ENCODE measurements around the gene CACNA1S.

Gene CACNA1S

GRCh38 chr1:201141418-201141817, 29.2 kb upstream of the CACNA1S start:
- DNase-seq (ENCODE audit: low read depth, low spot score) = no peak
- H3K4me3 ChIP-seq (ENCODE audit: low read length) = no peak overlapping the region

GRCh38 chr1:201140941-201141260, 28.7 kb upstream of the CACNA1S start:
- no peak for DNase-seq (ENCODE audit: low read depth, low spot score)
- no peak overlapping the region for H3K4me3 ChIP-seq (ENCODE audit: low read length)

- DNase-seq (ENCODE audit: low read depth, low spot score) = no peak
- H3K4me3 ChIP-seq (ENCODE audit: low read length) = no peak overlapping the region
These were observed 28.2 kb upstream of the CACNA1S start for GRCh38 chr1:201140235-201140940.

- H3K4me3 ChIP-seq (ENCODE audit: low read length) = no peak overlapping the region
- DNase-seq (ENCODE audit: low read depth, low spot score) = no peak
These were observed 27.5 kb upstream of the CACNA1S start for GRCh38 chr1:201139756-201140155.

GRCh38 chr1:201139306-201139705, 27.1 kb upstream of the CACNA1S start:
- no peak for DNase-seq (ENCODE audit: low read depth, low spot score)
- H3K4me3 ChIP-seq (ENCODE audit: low read length) = no peak overlapping the region

- no peak for DNase-seq (ENCODE audit: low read depth, low spot score)
These were observed 26.1 kb upstream of the CACNA1S start for GRCh38 chr1:201138311-201138840.

GRCh38 chr1:201137579-201138310, 25.5 kb upstream of the CACNA1S start:
- DNase-seq (ENCODE audit: low read depth, low spot score) = no peak
- H3K4me3 ChIP-seq (ENCODE audit: low read length) = no peak overlapping the region

More at GRCh38 chr1:201138311-201138840, 26.1 kb upstream of the CACNA1S start:
- H3K4me3 ChIP-seq (ENCODE audit: low read length) = no peak overlapping the region

- no peak overlapping the region for H3K4me3 ChIP-seq (ENCODE audit: low read length)
- no peak for DNase-seq (ENCODE audit: low read depth, low spot score)
These were observed 24.8 kb upstream of the CACNA1S start for GRCh38 chr1:201137024-201137392.

GRCh38 chr1:201136355-201137023, 24.3 kb upstream of the CACNA1S start:
- DNase-seq (ENCODE audit: low read depth, low spot score) = no peak
- H3K4me3 ChIP-seq (ENCODE audit: low read length) = no peak overlapping the region

- DNase-seq (ENCODE audit: low read depth, low spot score) = no peak
- no peak overlapping the region for H3K4me3 ChIP-seq (ENCODE audit: low read length)
These were observed 22.2 kb upstream of the CACNA1S start for GRCh38 chr1:201134405-201134804.

GRCh38 chr1:201131398-201131797, 19.2 kb upstream of the CACNA1S start:
- DNase-seq (ENCODE audit: low read depth, low spot score) = no peak
- no peak overlapping the region for H3K4me3 ChIP-seq (ENCODE audit: low read length)

- DNase-seq (ENCODE audit: low read depth, low spot score) = no peak
- no peak overlapping the region for H3K4me3 ChIP-seq (ENCODE audit: low read length)
These were observed 16.7 kb upstream of the CACNA1S start for GRCh38 chr1:201128962-201129361.

- no peak overlapping the region for H3K4me3 ChIP-seq (ENCODE audit: low read length)
- no peak for DNase-seq (ENCODE audit: low read depth, low spot score)
These were observed 16.2 kb upstream of the CACNA1S start for GRCh38 chr1:201128476-201128875.

- DNase-seq (ENCODE audit: low read depth, low spot score) = no peak
- no peak overlapping the region for H3K4me3 ChIP-seq (ENCODE audit: low read length)
These were observed 15.7 kb upstream of the CACNA1S start for GRCh38 chr1:201127755-201128455.

GRCh38 chr1:201126832-201127754, 14.9 kb upstream of the CACNA1S start, which contains the start of gene ASCL5:
ASCL5 (minus strand) TSS chr1:201127184; CDS start chr1:201115372, 11,812 bp downstream.
- H3K4me3 ChIP-seq (ENCODE audit: low read length) = no peak within 1 kb of the TSS
- DNase-seq (ENCODE audit: low read depth, low spot score) = no peak

GRCh38 chr1:201126463-201126831, 14.2 kb upstream of the CACNA1S start:
- H3K4me3 ChIP-seq (ENCODE audit: low read length) = no peak overlapping the region
- no peak for DNase-seq (ENCODE audit: low read depth, low spot score)

GRCh38 chr1:201125800-201126199, 13.6 kb upstream of the CACNA1S start:
- H3K4me3 ChIP-seq (ENCODE audit: low read length) = no peak overlapping the region

GRCh38 chr1:201125019-201125418, 12.8 kb upstream of the CACNA1S start:
- no peak for DNase-seq (ENCODE audit: low read depth, low spot score)
- H3K4me3 ChIP-seq (ENCODE audit: low read length) = no peak overlapping the region

More at GRCh38 chr1:201125800-201126199, 13.6 kb upstream of the CACNA1S start:
- no peak for DNase-seq (ENCODE audit: low read depth, low spot score)
